Measurements from ENCODE around the gene ACTA1.
"Not testable (repeated sequence)": the region's sequence is repeated elsewhere in the genome, so short reads cannot be mapped to it uniquely, and the experiment has no call there.

ACTA1 gene

GRCh38 chr1:229434005-229434640 lies at the start of gene ACTA1:
Gene ACTA1, minus strand, starts transcription at chr1:229434094. Its CDS starts 979 bp downstream, at chr1:229433115.
- TF ChIP-seq, protein P1, sequence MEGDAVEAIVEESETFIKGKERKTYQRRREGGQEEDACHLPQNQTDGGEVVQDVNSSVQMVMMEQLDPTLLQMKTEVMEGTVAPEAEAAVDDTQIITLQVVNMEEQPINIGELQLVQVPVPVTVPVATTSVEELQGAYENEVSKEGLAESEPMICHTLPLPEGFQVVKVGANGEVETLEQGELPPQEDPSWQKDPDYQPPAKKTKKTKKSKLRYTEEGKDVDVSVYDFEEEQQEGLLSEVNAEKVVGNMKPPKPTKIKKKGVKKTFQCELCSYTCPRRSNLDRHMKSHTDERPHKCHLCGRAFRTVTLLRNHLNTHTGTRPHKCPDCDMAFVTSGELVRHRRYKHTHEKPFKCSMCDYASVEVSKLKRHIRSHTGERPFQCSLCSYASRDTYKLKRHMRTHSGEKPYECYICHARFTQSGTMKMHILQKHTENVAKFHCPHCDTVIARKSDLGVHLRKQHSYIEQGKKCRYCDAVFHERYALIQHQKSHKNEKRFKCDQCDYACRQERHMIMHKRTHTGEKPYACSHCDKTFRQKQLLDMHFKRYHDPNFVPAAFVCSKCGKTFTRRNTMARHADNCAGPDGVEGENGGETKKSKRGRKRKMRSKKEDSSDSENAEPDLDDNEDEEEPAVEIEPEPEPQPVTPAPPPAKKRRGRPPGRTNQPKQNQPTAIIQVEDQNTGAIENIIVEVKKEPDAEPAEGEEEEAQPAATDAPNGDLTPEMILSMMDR (conservative IDR thresholded peaks at IDR 0.05; ENCODE audit: low read depth, low read length): no peak
- no peak for DNase-seq (ENCODE audit: low read depth)
- H3K4me3 ChIP-seq (ENCODE audit: low read depth, low read length): no peak within 1 kb of the TSS

GRCh38 chr1:229482511-229482910 lies 48.6 kb upstream of the ACTA1 start:
- H3K4me3 ChIP-seq (ENCODE audit: low read depth, low read length): no peak overlapping the region
- TF ChIP-seq, protein P1 (conservative IDR thresholded peaks at IDR 0.05; ENCODE audit: low read depth, low read length): no peak
- DNase-seq (ENCODE audit: low read depth): no peak

GRCh38 chr1:229480495-229480894 lies 46.6 kb upstream of the ACTA1 start:
- DNase-seq (ENCODE audit: low read depth): no peak

GRCh38 chr1:229479660-229480399 lies 45.9 kb upstream of the ACTA1 start:
- TF ChIP-seq, protein P1 (conservative IDR thresholded peaks at IDR 0.05; ENCODE audit: low read depth, low read length): no peak
- DNase-seq (ENCODE audit: low read depth): no peak
- no peak overlapping the region for H3K4me3 ChIP-seq (ENCODE audit: low read depth, low read length)

More at GRCh38 chr1:229480495-229480894, 46.6 kb upstream of the ACTA1 start:
- no peak overlapping the region for H3K4me3 ChIP-seq (ENCODE audit: low read depth, low read length)
- TF ChIP-seq, protein P1 (conservative IDR thresholded peaks at IDR 0.05; ENCODE audit: low read depth, low read length): no peak

- TF ChIP-seq, protein P1 (conservative IDR thresholded peaks at IDR 0.05; ENCODE audit: low read depth, low read length): no peak
- DNase-seq (ENCODE audit: low read depth): no peak
- no peak overlapping the region for H3K4me3 ChIP-seq (ENCODE audit: low read depth, low read length)
Measured at GRCh38 chr1:229478852-229479251, 45.0 kb upstream of the ACTA1 start.

- H3K4me3 ChIP-seq (ENCODE audit: low read depth, low read length); DNase-seq (ENCODE audit: low read depth): not testable (repeated sequence)
Measured at GRCh38 chr1:229475859-229476258, 42.0 kb upstream of the ACTA1 start.

DNA sequence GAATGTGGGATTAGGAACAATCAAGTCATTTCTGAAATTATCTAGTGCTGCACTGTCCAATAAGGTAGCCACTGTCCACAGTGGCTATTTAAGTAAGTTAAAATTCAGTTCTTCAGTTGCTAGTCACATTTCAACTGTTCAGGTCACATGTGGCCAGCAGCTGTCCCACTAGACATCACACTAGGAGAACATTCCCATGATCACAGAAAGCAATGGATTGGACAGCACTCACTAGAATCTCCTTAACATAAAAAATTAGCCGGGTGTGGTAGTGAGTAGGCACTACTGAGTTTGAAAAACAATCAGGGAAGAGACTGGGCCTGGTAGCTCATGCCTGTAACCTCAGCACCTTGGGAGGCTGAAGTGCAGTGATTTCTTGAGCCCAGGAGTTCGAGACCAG lies 40.6 kb upstream of the ACTA1 start:
- DNase-seq (ENCODE audit: low read depth): no peak
- H3K4me3 ChIP-seq (ENCODE audit: low read depth, low read length): no peak overlapping the region
- TF ChIP-seq, protein P1 (conservative IDR thresholded peaks at IDR 0.05; ENCODE audit: low read depth, low read length): no peak

Data from choroid plexus epithelial cell (primary cell).